ENCODE measurements around the gene FXYD2.

- TF ChIP-seq POLR2AphosphoS5 (IDR thresholded peaks at IDR 0.05; ENCODE audit: low read depth, low read length): no peak
- no peak for TF ChIP-seq TAF1 (IDR thresholded peaks at IDR 0.05; ENCODE audit: borderline replicate concordance, low read depth, low read length)
Observed at GRCh38 chr11:117834068-117834810, 9.7 kb upstream of the FXYD2 start.
